ENCODE measurements around the gene DNAAF8.

DNAAF8 gene

DNA sequence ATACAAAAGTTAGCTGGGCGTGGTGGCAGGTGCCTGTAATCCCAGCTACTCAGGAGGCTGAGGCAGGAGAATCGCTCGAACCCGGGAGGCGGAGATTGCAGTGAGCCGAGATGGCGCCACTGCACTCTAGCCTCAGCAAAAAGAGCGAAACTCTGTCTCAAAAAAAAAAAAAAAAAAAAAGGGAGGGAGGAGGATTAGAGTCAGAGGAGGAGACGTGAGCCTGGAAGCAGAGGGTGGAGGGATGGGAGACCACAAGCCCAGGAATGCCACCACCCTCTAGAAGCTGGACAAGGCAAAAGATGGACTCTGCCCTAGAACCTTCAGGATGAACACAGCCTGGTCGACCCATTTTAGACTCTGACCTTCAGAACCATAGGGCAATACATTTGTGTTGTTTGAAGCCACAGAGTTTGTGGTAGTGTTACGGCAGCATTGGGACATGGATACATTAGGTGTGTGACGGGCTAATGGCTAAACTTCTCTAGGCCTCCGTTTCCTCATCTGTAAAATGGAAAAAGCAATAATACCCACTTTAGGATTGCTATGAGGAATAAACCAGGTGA lies 58.7 kb downstream of the DNAAF8 start:
- H3K4me3 ChIP-seq (ENCODE audit: low read depth, low read length): no peak overlapping the region
- in situ Hi-C loops (cut with HindIII; ENCODE audit: low pct_ligation_motif_present, low sequenced_read_pairs): no loop called here
- H3K27me3 ChIP-seq (replicated peaks): no peaks in the 10 kb centered on the region
- no peak for DNase-seq
- no peaks in the 10 kb centered on the region for H3K36me3 ChIP-seq (replicated peaks)
- H3K27ac ChIP-seq: no peak overlapping the region
- TF ChIP-seq, protein P1, sequence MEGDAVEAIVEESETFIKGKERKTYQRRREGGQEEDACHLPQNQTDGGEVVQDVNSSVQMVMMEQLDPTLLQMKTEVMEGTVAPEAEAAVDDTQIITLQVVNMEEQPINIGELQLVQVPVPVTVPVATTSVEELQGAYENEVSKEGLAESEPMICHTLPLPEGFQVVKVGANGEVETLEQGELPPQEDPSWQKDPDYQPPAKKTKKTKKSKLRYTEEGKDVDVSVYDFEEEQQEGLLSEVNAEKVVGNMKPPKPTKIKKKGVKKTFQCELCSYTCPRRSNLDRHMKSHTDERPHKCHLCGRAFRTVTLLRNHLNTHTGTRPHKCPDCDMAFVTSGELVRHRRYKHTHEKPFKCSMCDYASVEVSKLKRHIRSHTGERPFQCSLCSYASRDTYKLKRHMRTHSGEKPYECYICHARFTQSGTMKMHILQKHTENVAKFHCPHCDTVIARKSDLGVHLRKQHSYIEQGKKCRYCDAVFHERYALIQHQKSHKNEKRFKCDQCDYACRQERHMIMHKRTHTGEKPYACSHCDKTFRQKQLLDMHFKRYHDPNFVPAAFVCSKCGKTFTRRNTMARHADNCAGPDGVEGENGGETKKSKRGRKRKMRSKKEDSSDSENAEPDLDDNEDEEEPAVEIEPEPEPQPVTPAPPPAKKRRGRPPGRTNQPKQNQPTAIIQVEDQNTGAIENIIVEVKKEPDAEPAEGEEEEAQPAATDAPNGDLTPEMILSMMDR (IDR thresholded peaks at IDR 0.05; ENCODE audit: low read depth, low read length, missing control alignments): no peak

DNA sequence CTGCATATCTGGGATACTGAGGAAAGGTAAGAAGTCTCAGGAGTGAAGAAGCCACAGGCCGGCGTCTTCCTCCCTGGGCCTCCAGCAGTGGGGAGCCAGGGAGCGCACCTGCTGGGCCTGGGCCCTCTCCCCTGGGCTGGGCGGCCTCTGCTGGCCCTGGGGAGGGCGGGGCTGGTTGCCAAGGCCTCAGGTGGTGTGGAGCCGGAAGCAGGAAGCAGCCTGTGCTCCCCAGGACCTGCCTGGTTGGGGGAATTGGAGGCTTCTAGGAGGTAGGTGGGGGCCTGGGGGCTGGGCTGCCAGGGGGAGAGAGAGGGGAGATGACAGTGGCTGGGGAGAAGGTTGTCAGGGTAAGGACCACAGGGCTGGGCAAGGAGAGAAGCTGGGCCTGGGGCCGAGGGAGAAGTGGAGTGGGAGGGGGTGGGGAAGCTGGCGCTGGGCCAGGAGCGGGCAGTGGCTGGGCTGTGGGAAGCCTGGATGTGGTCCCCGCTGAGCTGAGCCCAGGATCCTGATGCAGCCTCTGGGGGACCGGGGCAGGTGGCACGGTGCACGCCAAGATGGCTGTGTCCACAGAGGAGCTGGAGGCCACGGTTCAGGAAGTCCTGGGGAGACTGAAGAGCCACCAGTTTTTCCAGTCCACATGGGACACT lies 61.0 kb downstream of the DNAAF8 start, which contains the start of gene SMIM22:
Gene SMIM22 (plus strand): TSS at position 189 of the 647 bp plus-strand sequence. CDS start 366 bp downstream, at position 555.
- no peak within 1 kb of the TSS for H3K27ac ChIP-seq
- TF ChIP-seq, protein P1 (IDR thresholded peaks at IDR 0.05; ENCODE audit: low read depth, low read length, missing control alignments): no peak
- H3K27me3 ChIP-seq (replicated peaks): no peaks in the 10 kb centered on the region
- no peak within 1 kb of the TSS for H3K4me3 ChIP-seq (ENCODE audit: low read depth, low read length)
- in situ Hi-C loops (cut with HindIII; ENCODE audit: low pct_ligation_motif_present, low sequenced_read_pairs): no loop called here
- H3K36me3 ChIP-seq (replicated peaks): peaks cover 7% of the 10 kb centered on the region
- no peak for DNase-seq

DNA sequence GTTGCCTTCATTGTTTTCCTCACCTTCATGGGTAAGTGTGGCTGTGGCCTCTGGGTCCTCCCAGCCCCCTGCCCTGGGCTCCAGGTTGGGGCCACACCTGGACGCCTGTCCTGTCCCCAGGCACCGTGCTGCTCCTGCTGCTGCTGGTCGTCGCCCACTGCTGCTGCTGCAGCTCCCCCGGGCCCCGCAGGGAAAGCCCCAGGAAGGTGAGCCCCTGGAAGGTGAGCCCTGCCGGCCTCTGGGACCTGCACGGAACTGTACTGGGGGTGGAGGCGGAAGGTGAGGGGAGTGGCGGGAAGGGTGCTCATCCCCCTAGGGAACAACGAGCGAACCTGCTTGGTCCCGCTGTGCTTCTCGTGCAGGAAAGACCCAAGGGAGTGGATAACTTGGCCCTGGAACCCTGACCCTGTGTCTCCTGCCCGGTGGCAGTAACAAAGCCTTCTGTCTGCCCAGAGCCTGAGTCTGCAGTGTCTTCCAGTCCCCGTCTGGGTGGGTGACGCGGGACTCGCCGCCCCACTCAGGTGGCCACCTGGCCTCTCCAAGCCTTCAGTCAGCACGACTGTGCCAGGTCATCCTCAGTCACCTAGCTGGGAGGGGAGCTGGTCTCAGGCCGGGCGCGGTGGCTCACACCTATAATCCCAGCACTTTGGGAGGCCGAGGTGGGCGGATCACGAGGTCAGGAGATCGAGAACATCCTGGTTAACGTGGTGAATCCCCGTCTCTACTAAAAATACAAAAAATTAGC lies 61.7 kb downstream of the DNAAF8 start:
- Histone ChIP-seq H3K27me3 (replicated peaks) (no peaks in the 10 kb centered on the region), H3K4me3 (ENCODE audit: low read depth, low read length) (no peak overlapping the region), H3K36me3 (replicated peaks) (peaks cover 7% of the 10 kb centered on the region), H3K27ac (no peak overlapping the region)
- TF ChIP-seq, protein P1 (IDR thresholded peaks at IDR 0.05; ENCODE audit: low read depth, low read length, missing control alignments): no peak
- DNase-seq: no peak
- in situ Hi-C loops (cut with HindIII; ENCODE audit: low pct_ligation_motif_present, low sequenced_read_pairs): no loop called here

DNA sequence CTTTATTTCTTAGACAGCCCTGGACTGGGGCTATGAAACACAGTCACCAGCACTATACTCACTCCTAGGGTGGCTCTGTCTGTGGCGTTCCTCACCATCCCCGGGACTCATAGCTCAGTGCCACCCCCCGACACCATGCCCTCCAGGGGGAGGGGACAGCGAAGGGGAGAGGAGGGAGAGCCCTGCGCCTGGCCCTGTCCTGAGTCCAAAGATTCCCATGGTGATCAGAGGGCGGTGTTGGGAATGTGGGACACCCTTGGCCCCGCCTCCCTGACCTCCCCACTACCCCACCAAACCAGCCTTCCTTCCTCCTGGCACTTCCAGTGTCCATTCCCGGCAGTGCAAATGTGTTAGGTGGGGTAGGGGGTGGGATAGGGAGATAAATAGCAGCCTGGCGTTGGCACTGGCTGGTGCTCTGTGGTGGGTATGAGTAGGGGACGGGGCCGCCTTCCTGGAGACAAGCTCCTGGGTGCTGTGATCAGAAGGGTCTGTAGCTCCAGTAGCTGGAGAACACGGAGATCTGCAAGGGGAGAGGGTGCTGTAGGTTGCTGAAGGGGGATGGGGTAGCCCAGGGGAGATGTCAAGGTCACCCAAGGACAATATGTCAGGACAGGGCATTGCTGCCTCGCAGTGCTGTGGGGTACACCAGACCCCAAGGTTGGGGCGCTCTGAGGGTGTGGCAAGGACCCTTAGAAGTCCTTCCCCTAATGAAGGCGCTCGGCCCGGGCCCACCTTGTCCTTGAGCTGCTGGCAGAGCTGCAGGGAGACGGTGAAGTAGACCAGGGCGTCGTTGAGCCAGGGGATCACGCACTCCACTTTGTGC lies 62.9 kb downstream of the DNAAF8 start:
- TF ChIP-seq, protein P1 (IDR thresholded peaks at IDR 0.05; ENCODE audit: low read depth, low read length, missing control alignments): no peak
- Histone ChIP-seq H3K36me3 (replicated peaks) (peaks cover 7% of the 10 kb centered on the region), H3K27me3 (replicated peaks) (no peaks in the 10 kb centered on the region), H3K4me3 (ENCODE audit: low read depth, low read length) (no peak overlapping the region), H3K27ac (no peak overlapping the region)
- in situ Hi-C loops (cut with HindIII; ENCODE audit: low pct_ligation_motif_present, low sequenced_read_pairs): no loop called here
- no peak for DNase-seq

DNA sequence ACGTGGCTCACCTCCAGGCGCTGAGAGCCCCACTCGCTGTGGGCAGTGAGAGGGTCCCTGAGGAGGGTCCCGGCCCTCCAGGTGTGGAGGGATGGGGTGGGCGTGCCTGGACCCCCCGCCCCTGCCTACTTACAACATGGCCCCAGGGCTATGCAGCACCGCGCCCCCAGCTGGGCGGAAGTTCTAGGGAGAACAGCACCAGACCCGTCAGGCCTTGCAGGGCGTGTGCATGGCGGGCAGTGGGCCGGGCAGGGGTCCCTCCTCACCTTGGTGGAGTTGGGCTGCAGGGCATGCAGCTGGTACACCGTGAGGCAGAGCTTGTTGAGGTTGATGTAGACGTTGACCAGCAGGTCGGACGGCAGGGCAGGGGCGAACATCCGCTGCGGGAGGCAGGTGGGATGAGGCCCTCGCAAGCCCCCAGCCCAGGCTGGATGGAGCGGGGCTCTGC lies 63.5 kb downstream of the DNAAF8 start:
- in situ Hi-C loops (cut with HindIII; ENCODE audit: low pct_ligation_motif_present, low sequenced_read_pairs): no loop called here
- H3K27me3 ChIP-seq (replicated peaks): no peaks in the 10 kb centered on the region
- no peak overlapping the region for H3K27ac ChIP-seq
- TF ChIP-seq, protein P1 (IDR thresholded peaks at IDR 0.05; ENCODE audit: low read depth, low read length, missing control alignments): no peak
- peaks cover 7% of the 10 kb centered on the region for H3K36me3 ChIP-seq (replicated peaks)
- no peak for DNase-seq
- no peak overlapping the region for H3K4me3 ChIP-seq (ENCODE audit: low read depth, low read length)

Data from brain microvascular endothelial cell (primary cell).